ENCODE data around the gene CERK.

- TF ChIP-seq CTCF (IDR thresholded peaks at IDR 0.05) (no peak), POLR2A (IDR thresholded peaks at IDR 0.05; ENCODE audit: low read depth) (no peak), EP300 (IDR thresholded peaks at IDR 0.05) (no peak), POLR2AphosphoS5 (IDR thresholded peaks at IDR 0.05) (no peak)
Measured at GRCh38 chr22:46757104-46757503, 19.1 kb upstream of the CERK start.

All from esophagus muscularis mucosa (tissue), 4 donors.